Urinary bladder (tissue), 4 donors: ENCODE results near the gene CHRFAM7A. TPM values are rescaled to one million over a fixed set of nuclear protein-coding genes. Genes with fewer than 3 reads are reported as not detected.
"Not testable (repeated sequence)": the region's sequence is repeated elsewhere in the genome, so short reads cannot be mapped to it uniquely, and the experiment has no call there.

ENCODE experiments used
- DNase-seq: peaks from one replicate; pipeline ENCODE4 v3.0.0-alpha.2; 2015; ENCODE audit errors: extremely low spot score
- H3K27ac ChIP-seq: one replicate; pipeline ENCODE4 v1.5.1; 2013; ENCODE audit warnings: low read depth, mild to moderate bottlenecking, moderate library complexity
- H3K36me3 ChIP-seq: one replicate; pipeline ENCODE4 v1.6.1; 2013; ENCODE audit warnings: mild to moderate bottlenecking, moderate library complexity; ENCODE audit not compliant: insufficient read depth
- H3K4me1 ChIP-seq: one replicate; pipeline ENCODE4 v1.6.1; 2013; ENCODE audit warnings: mild to moderate bottlenecking, moderate library complexity; ENCODE audit not compliant: insufficient read depth
- H3K4me3 ChIP-seq: one replicate; pipeline ENCODE4 v1.5.1; 2013; ENCODE audit warnings: low read depth, low read length
- WGBS: extraction: QIAGEN DNeasy Blood & Tissue Kit; methylation state at CpG from one replicate; pipeline ENCODE4 v1.1.7; 2013; 5-methylcytosine and 5-hydroxymethylcytosine counted together
- polyA plus RNA-seq: library from polyadenylated mRNA; stranded (reverse); fragments of 200-250 nt; gene quantifications from one replicate; pipeline ENCODE4 v1.2.3, GENCODE V29; 2013
- total RNA-seq: library from RNA; depleted of rRNA; stranded (reverse); fragments of >200 nt; gene quantifications from one replicate; pipeline ENCODE4 v1.2.3, GENCODE V29; 2014
- donor health status: healthy with polysubstance abuse.
- donor health status: healthy.

CHRFAM7A gene
- total RNA-seq: 3.6 TPM
- polyA plus RNA-seq: 0.44 TPM

GRCh38 chr15:30392766-30393663, at the start of gene CHRFAM7A:
TSS of gene CHRFAM7A (minus strand) at chr15:30393540. CDS start at chr15:30383351, 10,189 bp downstream.
- H3K4me1 ChIP-seq, H3K4me3 ChIP-seq, DNase-seq, H3K36me3 ChIP-seq, H3K27ac ChIP-seq: not testable (repeated sequence)
- WGBS: 2% methylated on average over 12 of the region's 74 CpGs

DNA sequence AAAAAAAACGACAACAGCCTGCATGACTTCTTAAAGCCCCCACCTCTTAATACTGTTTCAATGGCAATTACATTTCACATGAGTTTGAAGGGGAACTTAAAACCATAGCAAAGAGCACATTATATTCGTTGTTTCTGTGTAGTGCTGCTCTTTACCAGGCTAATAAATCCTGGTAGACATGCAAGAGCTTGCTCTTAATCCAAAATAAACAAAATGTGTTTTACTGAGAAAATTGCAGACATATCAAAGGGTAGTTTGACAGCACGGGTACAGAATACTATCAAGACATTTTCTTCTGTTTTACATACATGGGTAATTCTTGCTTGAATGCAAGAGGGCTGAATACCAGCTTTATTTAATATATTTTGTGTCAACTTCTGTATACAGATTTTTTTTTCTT, 45.0 kb upstream of the CHRFAM7A start:
- DNase-seq, H3K27ac ChIP-seq, H3K4me1 ChIP-seq, H3K36me3 ChIP-seq, H3K4me3 ChIP-seq: not testable (repeated sequence)
- WGBS: 15% methylated on average over 1 of the region's 3 CpGs

DNA sequence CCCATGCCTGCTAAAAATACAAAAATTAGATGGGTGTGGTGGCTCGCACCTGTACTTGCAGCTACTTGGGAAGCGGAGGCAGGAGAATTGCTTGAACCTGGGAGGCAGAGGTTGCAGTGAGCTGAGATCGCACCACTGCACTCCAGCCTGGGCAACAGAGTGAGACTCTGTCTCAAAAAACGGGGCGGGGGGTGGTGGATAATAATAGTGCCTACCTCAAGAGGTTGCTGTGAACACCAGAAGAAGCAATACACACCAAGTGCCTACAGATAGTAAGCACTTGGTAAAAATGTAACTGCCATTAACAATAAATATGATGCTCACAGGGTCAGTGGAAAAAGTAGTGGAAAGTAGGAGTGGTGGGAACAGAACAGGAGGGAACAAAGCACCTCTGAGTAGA, 42.5 kb upstream of the CHRFAM7A start:
- not testable (repeated sequence) for H3K4me3 ChIP-seq, DNase-seq, H3K36me3 ChIP-seq, H3K27ac ChIP-seq, H3K4me1 ChIP-seq
- WGBS: 94% methylated on average over 3 of the region's 5 CpGs

- H3K27ac ChIP-seq, DNase-seq, H3K4me3 ChIP-seq, H3K4me1 ChIP-seq, H3K36me3 ChIP-seq: not testable (repeated sequence)
- 69% methylated on average over 6 of the region's 6 CpGs for whole genome bisulfite sequencing
Measured at GRCh38 chr15:30420723-30421122, 27.4 kb upstream of the CHRFAM7A start.

DNA sequence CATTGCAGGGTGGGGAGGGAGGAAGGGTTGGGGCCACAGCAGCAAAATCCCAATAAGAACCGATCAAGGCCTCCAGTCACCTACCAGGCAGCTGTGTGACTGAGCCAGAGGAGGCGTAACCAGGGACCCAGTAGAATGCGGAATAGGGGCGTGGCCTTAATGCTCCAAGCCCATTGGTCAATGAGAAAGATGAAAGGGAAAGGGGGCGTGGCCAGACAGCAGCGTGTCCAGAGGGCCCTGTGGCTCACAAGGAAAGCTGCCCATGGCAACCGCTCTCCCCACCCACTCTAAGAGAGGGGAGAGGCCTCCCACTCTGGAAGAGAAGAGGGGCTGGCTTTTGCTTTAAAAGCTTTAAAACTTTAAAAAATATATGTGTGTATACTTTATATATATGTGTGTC, 20.8 kb upstream of the CHRFAM7A start, which contains the start of gene GOLGA8R:
GOLGA8R (minus strand) TSS at position 101 of the 400 bp plus-strand sequence; CDS start at position 3, 98 bp downstream.
- not testable (repeated sequence) for DNase-seq, H3K27ac ChIP-seq, H3K4me3 ChIP-seq, H3K36me3 ChIP-seq, H3K4me1 ChIP-seq
- 100% methylated on average over 4 of the region's 7 CpGs for WGBS

DNA sequence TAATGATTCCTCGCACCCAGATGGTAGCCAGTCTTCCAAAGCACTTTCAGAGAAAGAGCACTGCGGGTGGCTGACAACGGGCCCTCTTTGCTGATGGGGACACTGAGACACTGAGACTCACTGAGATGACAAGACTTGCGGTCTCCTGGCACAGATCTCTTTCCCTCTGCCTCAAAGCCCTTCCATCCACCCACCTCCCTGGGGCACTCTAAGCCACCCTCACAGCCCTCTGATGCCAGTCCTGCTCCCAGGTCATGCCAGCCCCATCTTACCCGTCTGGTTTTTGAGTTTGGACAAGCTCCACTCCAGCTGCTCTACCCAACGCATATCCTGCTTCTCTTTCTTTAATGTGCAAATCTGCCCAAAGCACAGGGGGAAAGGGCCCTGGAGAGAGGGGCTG, 14.3 kb upstream of the CHRFAM7A start:
- WGBS: 81% methylated on average over 5 of the region's 6 CpGs
- not testable (repeated sequence) for DNase-seq, H3K4me1 ChIP-seq, H3K4me3 ChIP-seq, H3K27ac ChIP-seq, H3K36me3 ChIP-seq

DNA sequence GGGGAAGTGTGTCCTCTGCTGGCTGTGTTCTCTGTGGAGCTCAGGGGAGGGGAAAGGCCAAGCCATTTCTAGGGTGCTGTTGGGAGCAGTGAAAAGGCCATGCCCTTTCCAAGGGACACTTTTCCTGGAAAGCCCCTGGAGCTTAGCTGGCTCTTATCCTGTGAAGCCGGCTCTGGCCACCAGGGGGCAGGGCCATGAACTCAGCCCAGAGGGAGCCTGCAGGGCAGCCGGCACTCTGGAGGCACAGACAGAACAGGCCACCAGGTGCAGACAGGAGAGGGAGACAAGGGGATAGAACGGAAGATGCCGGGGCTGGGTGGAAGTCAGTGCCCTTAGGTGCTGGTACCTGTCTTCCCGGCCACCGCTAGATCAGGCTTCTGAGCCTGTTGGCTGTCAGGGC, 5.6 kb upstream of the CHRFAM7A start:
- H3K4me3 ChIP-seq, H3K36me3 ChIP-seq, H3K4me1 ChIP-seq, DNase-seq, H3K27ac ChIP-seq: not testable (repeated sequence)
- under 1% methylated on average over 2 of the region's 6 CpGs for WGBS

- H3K36me3 ChIP-seq, H3K4me3 ChIP-seq, DNase-seq, H3K4me1 ChIP-seq, H3K27ac ChIP-seq: not testable (repeated sequence)
- WGBS: 3% methylated on average over 5 of the region's 23 CpGs
Measured at GRCh38 chr15:30393664-30393991, 288 bp upstream of the CHRFAM7A start.

DNA sequence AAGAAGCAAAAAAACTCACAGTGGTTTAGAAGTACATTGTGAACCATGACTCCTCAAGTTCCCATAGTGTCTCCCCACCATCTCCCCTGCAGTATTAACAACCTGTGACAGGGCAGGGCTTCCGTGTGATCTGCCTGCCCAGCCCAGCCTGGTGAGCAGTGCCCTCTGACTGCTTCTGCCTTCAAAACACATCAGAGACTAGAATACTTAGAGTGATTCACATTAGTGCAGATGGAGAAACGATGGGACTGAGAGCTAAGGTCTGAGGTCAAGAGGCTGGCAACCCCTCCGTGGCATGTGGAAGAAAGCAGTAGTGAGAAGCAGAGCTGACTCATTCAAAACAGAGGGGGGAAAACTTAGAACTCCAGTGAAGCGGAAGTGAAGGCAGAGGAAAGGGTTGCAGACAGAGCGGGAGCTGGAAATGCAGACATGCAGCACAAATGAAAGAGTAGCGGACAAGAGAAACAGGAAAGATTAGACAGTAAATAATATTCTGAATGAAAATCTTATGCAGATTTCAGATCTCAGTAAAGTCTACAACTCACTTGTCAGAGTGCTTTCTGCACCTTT, 6.9 kb downstream of the CHRFAM7A start:
- H3K4me1 ChIP-seq, H3K4me3 ChIP-seq, H3K36me3 ChIP-seq, DNase-seq, H3K27ac ChIP-seq: not testable (repeated sequence)
- WGBS: no CpG with 5 or more reads among the region's 6 CpGs

DNA sequence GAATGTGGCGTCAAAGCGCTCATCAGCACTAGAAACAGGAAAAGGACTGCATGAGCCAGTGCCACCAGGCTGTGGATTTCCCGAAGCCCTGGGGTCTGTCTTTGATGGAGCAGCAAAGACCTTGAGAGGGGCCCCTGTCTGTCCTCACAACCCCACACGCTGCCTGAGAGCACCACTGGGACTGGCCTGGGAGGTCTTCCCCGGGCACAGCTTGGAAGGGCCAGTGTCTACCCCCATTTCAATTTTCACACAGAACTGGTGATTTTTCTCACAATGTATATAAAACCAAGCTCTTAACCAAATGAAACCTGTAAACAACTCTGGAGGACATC, 16.3 kb downstream of the CHRFAM7A start:
- 77% methylated on average over 1 of the region's 5 CpGs for WGBS

DNA sequence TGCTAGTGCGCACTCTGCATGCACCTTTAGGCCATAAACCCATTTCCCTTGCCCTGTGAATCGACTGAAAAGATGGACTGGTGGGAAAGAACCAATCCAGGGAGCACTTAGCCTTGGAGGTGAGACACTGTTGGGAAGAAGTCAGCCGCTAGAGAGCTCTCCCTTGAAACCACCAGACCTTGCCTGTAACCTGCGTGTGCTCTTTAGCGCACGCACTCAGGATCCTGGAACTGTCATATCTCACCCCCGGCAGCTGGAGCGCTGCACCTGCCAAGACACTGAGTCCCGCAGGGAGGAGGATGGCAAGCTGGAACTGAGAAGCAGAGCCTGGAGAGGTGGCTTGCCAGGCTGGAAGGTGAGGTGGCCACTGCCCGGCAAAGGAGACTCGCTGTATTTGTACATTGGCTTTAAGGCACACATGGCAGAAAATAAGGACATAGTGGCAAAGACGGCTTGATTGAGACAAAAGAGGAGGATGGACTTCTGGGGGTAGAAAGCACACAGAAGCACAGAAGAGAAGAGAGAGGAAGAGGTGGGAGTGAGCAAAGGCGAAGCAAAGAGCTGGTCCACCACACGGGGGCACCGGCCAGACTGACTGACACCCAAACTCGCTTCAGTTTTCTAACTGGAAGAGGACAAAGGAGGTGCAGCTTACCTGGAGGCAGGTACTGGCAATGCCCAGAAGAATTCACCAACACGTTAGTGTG, 16.8 kb downstream of the CHRFAM7A start:
- not testable (repeated sequence) for DNase-seq

More for the DNA sequence above, 16.3 kb downstream of the CHRFAM7A start:
- H3K36me3 ChIP-seq, H3K4me1 ChIP-seq, H3K27ac ChIP-seq, H3K4me3 ChIP-seq, DNase-seq: not testable (repeated sequence)

GRCh38 chr15:30375872-30376271, 17.5 kb downstream of the CHRFAM7A start:
- not testable (repeated sequence) for DNase-seq, H3K4me1 ChIP-seq, H3K36me3 ChIP-seq, H3K27ac ChIP-seq, H3K4me3 ChIP-seq
- 64% methylated on average over 4 of the region's 4 CpGs for WGBS

More for the DNA sequence above, 16.8 kb downstream of the CHRFAM7A start:
- not testable (repeated sequence) for H3K27ac ChIP-seq, H3K4me1 ChIP-seq, H3K4me3 ChIP-seq, H3K36me3 ChIP-seq
- no CpG with 5 or more reads among the region's 17 CpGs for WGBS

DNA sequence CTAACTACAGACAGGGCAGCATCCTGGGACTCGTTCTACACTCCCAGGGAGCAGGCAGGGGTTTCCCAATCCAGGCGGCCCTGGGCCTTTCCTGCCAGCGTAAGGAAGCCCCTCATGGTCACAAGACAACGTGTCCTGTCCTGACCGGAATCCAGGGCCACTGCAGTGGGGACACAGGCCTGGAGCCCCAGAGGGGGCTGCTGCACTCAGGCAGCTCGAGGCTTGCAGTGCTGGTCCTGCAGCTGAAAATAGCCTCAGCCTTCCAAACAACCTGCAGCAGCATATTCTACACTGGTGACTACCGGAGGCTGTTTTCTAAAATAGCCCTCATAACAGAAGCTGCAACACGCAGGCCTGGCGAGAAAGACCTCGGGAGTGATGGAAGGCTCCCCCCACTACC, 18.5 kb downstream of the CHRFAM7A start:
- not testable (repeated sequence) for H3K36me3 ChIP-seq, DNase-seq, H3K27ac ChIP-seq, H3K4me3 ChIP-seq, H3K4me1 ChIP-seq
- WGBS: 63% methylated on average over 3 of the region's 10 CpGs

DNA sequence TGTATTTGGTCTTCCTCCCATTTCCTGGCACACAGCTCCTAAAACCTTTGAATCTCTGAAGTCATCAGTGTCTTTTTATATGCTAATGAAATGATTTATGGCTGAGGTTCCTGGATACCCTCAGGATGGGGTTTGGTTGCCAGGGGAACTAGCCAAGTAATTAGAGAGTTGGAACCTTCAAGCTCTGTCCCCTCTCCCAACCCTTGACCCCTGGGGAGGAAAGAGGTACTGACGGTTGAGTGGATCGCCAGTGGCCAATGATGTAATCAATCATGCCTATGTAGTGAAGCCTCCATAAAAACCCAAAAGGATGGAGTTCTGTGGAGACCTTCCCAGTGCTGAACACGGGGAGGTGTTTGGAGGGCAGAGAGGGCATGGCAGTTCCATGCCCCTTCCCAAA, 25.1 kb downstream of the CHRFAM7A start:
- WGBS: no CpG with 5 or more reads among the region's 3 CpGs
- H3K4me3 ChIP-seq, H3K36me3 ChIP-seq, H3K4me1 ChIP-seq, H3K27ac ChIP-seq, DNase-seq: not testable (repeated sequence)
